H9 (cell line): ENCODE measurements around the gene ACP6. TPM values are rescaled to one million over a fixed set of nuclear protein-coding genes. Genes with fewer than 3 reads are reported as not detected.

Experiments
- DNase-seq: peaks from one replicate; pipeline ENCODE4 v3.0.0-alpha.2; 2017
- H2AFZ ChIP-seq: one replicate; pipeline ENCODE4 v1.6.1; 2013; ENCODE audit warnings: mild to moderate bottlenecking, low read length, control low read depth, moderate library complexity
- H2AK5ac ChIP-seq: 2 replicates; pipeline ENCODE4 v1.6.1; 2013; ENCODE audit warnings: low read length, control low read depth, mixed read lengths; ENCODE audit not compliant: insufficient read length
- H2BK120ac ChIP-seq: one replicate; pipeline ENCODE4 v1.6.1; 2013; ENCODE audit warnings: low read depth, mild to moderate bottlenecking, low read length, control low read depth, inconsistent platforms; ENCODE audit not compliant: poor library complexity, severe bottlenecking
- H2BK12ac ChIP-seq: 2 replicates; pipeline ENCODE4 v1.6.1; 2013; ENCODE audit warnings: low read length, control low read depth, mixed read lengths, low read depth; ENCODE audit not compliant: insufficient read length
- H2BK15ac ChIP-seq: 2 replicates; pipeline ENCODE4 v1.6.1; 2013; ENCODE audit warnings: low read depth, low read length, control low read depth
- H2BK20ac ChIP-seq: one replicate; pipeline ENCODE4 v1.6.1; 2013; ENCODE audit warnings: low read depth, mild to moderate bottlenecking, low read length, control low read depth, inconsistent platforms; ENCODE audit not compliant: poor library complexity, severe bottlenecking
- H2BK5ac ChIP-seq: 2 replicates; pipeline ENCODE4 v1.6.1; 2013; ENCODE audit warnings: low read length, control low read depth, mixed read lengths; ENCODE audit not compliant: insufficient read length
- H3K14ac ChIP-seq: 2 replicates; pipeline ENCODE4 v1.6.1; 2013; ENCODE audit warnings: low read length, control low read depth; ENCODE audit not compliant: insufficient read depth
- H3K18ac ChIP-seq: 2 replicates; pipeline ENCODE4 v1.6.1; 2013; ENCODE audit warnings: low read depth, mild to moderate bottlenecking, mixed read lengths, low read length, control low read depth; ENCODE audit not compliant: insufficient read length
- H3K23ac ChIP-seq: 2 replicates; pipeline ENCODE4 v1.6.1; 2013; ENCODE audit warnings: low read length, control low read depth, mixed read lengths, low read depth; ENCODE audit not compliant: insufficient read length
- H3K23me2 ChIP-seq: 2 replicates; pipeline ENCODE4 v1.6.1; 2013; ENCODE audit warnings: low read depth, mild to moderate bottlenecking, mixed read lengths, low read length, control low read depth; ENCODE audit not compliant: insufficient read length, poor library complexity, severe bottlenecking
- H3K27ac ChIP-seq: 2 replicates; pipeline ENCODE4 v1.5.1; 2013; ENCODE audit warnings: low read length, control low read depth, mixed read lengths, low read depth; ENCODE audit not compliant: insufficient read length
- H3K27me3 ChIP-seq: 2 replicates; pipeline ENCODE4 v1.6.1; 2013; ENCODE audit warnings: low read length, control low read depth, inconsistent platforms; ENCODE audit not compliant: insufficient read depth
- H3K4ac ChIP-seq: 2 replicates; pipeline ENCODE4 v1.6.1; 2013; ENCODE audit warnings: low read depth, mild to moderate bottlenecking, control low read depth, inconsistent platforms, low read length, moderate library complexity
- H3K4me1 ChIP-seq: 2 replicates; pipeline ENCODE4 v1.6.1; 2013; ENCODE audit warnings: low read length, control low read depth, inconsistent platforms; ENCODE audit not compliant: insufficient read depth
- H3K4me2 ChIP-seq: 2 replicates; pipeline ENCODE4 v1.6.1; 2013; ENCODE audit warnings: low read length, control low read depth, mixed read lengths; ENCODE audit not compliant: insufficient read length, insufficient read depth
- H3K56ac ChIP-seq: 2 replicates; pipeline ENCODE4 v1.6.1; 2013; ENCODE audit warnings: low read depth, mild to moderate bottlenecking, mixed read lengths, low read length, control low read depth; ENCODE audit not compliant: insufficient read length
- H3K79me1 ChIP-seq: 2 replicates; pipeline ENCODE4 v1.6.1; 2013; ENCODE audit warnings: low read depth, mild to moderate bottlenecking, moderate library complexity, low read length, control low read depth, inconsistent platforms; ENCODE audit not compliant: insufficient read depth, poor library complexity, severe bottlenecking
- H3K79me2 ChIP-seq: 2 replicates; pipeline ENCODE4 v1.6.1; 2013; ENCODE audit warnings: low read length, control low read depth, inconsistent platforms; ENCODE audit not compliant: insufficient read depth
- H3K9ac ChIP-seq: 2 replicates; pipeline ENCODE4 v1.6.1; 2013; ENCODE audit warnings: low read length, control low read depth, mixed read lengths; ENCODE audit not compliant: insufficient read length; ENCODE audit errors: extremely low read depth
- H3K9me3 ChIP-seq: one replicate; pipeline ENCODE4 v1.6.1; 2013; ENCODE audit warnings: low read depth, low read length, inconsistent platforms; ENCODE audit not compliant: control insufficient read depth
- H3T11ph ChIP-seq: one replicate; pipeline ENCODE4 v1.6.1; 2013; ENCODE audit warnings: mild to moderate bottlenecking, low read length, control low read depth, inconsistent platforms
- H4K20me1 ChIP-seq: one replicate; pipeline ENCODE4 v1.6.1; 2013; ENCODE audit not compliant: control insufficient read depth, insufficient read length, insufficient read depth
- H4K5ac ChIP-seq: 2 replicates; pipeline ENCODE4 v1.6.1; 2013; ENCODE audit warnings: low read depth, mild to moderate bottlenecking, mixed read lengths, low read length, control low read depth; ENCODE audit not compliant: insufficient read length
- H4K8ac ChIP-seq: replicated peaks from 2 replicates; pipeline ENCODE4 v1.6.1; 2013; ENCODE audit warnings: low read length, control low read depth, mixed read lengths, low read depth; ENCODE audit not compliant: insufficient read length
- H4K91ac ChIP-seq: 2 replicates; pipeline ENCODE4 v1.6.1; 2013; ENCODE audit warnings: low read depth, mild to moderate bottlenecking, moderate library complexity, mixed read lengths, low read length, control low read depth; ENCODE audit not compliant: insufficient read length
- H3K27ac Mint-ChIP-seq, 3 experiments: 2 replicates in 2 of 3; 3 replicates in 1 of 3; pipeline ENCODE4 v1.8.0; 2020 to 2021; ENCODE audit warnings: mixed read lengths in 3 of 3, mild to moderate bottlenecking in 1 of 3, moderate library complexity in 1 of 3
- H3K27me3 Mint-ChIP-seq: 2 replicates; pipeline ENCODE4 v1.8.0; 2021; ENCODE audit warnings: low read depth, mild to moderate bottlenecking, moderate library complexity, mixed read lengths
- H3K36me3 Mint-ChIP-seq, 3 experiments: 2 replicates in 2 of 3; 3 replicates in 1 of 3; pipeline ENCODE4 v1.8.0; 2020 to 2021; ENCODE audit warnings: low read depth in 3 of 3, mixed read lengths in 3 of 3; ENCODE audit not compliant: insufficient read depth in 1 of 3
- H3K4me1 Mint-ChIP-seq, 2 experiments: 2 replicates each; pipeline ENCODE4 v1.8.0; 2020; ENCODE audit warnings: mixed read lengths in 2 of 2
- H3K4me3 Mint-ChIP-seq, 2 experiments: 2 replicates in 1 of 2; 3 replicates in 1 of 2; pipeline ENCODE4 v1.8.0; 2020 to 2021; ENCODE audit warnings: mild to moderate bottlenecking in 2 of 2, mixed read lengths in 2 of 2, moderate library complexity in 1 of 2
- H3K9me3 Mint-ChIP-seq, 2 experiments: 2 replicates in 1 of 2; 3 replicates in 1 of 2; pipeline ENCODE4 v1.8.0; 2020; ENCODE audit warnings: mild to moderate bottlenecking in 2 of 2, mixed read lengths in 2 of 2, moderate library complexity in 1 of 2
- WGBS: extraction: QIAGEN DNeasy Blood & Tissue Kit; methylation state at CpG from one replicate; pipeline ENCODE4 v1.1.7; 2013; ENCODE audit warnings: missing lambda C conversion rate, low lambda C conversion rate, mixed read lengths; ENCODE audit not compliant: insufficient read length; ENCODE audit errors: extremely low coverage; 5-methylcytosine and 5-hydroxymethylcytosine counted together
- total RNA-seq: library from RNA; stranded (reverse); gene quantifications from 2 replicates; pipeline ENCODE4 v1.2.1, GENCODE V29; 2021
- TF ChIP-seq, protein P1 (sequence below): fragments of 200-600 bp; sonication (generic); conservative IDR thresholded peaks from 3 replicates; pipeline ENCODE4 v1.8.0; 2021; ENCODE audit warnings: antibody characterized with exemption, mild to moderate bottlenecking

The ACP6 gene
- total RNA-seq, 1 experiment from 2014 or later: 17.1 TPM

DNA sequence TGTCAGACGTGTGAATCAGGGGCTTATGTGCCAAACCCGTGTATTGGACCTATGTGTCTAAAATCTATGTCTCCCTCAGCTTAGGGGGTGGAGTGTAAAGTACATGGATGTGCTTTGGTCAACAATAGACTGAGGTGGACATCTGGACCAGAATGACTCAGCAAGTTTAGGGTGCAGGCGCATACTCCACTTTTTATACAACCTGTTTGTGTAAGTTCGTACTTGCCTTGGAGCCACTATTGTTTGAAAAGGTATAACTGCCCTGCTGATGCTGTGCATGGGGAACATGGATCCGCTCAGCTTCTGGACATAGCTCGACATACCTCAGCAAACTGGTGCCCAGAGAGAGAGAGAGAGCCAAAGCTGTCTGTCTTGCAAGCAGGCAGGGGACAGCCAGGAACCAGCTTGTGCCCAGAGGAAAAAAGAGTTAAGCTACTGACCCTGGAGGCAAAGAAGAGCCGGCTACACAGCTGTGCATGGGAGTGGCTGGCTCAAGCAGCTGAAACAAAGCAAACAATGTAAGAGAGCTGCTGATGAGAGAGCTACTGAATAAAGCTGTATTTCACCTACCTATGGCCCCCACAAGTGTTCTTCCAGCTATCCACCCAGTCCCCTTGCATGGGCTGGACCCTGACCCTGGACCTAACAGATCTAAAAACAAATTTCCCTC, 48.8 kb upstream of the ACP6 start:
- Histone ChIP-seq H2AK5ac (no peak overlapping the region), H4K8ac (no peak overlapping the region), H3K9me3 (peaks cover 4% of the 10 kb centered on the region), H3K79me2 (no peaks in the 10 kb centered on the region), H4K91ac (no peak overlapping the region), H3K4me1 (no peaks in the 10 kb centered on the region), H3K23me2 (no peaks in the 10 kb centered on the region), H3T11ph (no peak overlapping the region), H3K56ac (no peak overlapping the region), H3K9ac (no peak overlapping the region), H2AFZ (no peak overlapping the region), H2BK15ac (no peak overlapping the region), H3K18ac (no peak overlapping the region), H4K5ac (no peak overlapping the region), H2BK12ac (no peak overlapping the region), H2BK20ac (no peak overlapping the region), H3K27me3 (peaks cover 3% of the 10 kb centered on the region; the same call in 1 of the 2 replicates), H3K27ac (no peak overlapping the region), H4K20me1 (no peaks in the 10 kb centered on the region), H2BK120ac (no peak overlapping the region), H3K79me1 (no peaks in the 10 kb centered on the region), H3K4ac (no peak overlapping the region), H3K14ac (no peak overlapping the region), H3K23ac (no peak overlapping the region), H3K4me2 (no peak overlapping the region), H2BK5ac (no peak overlapping the region)
- DNase-seq: no peak
- peaks cover 14 to 19% of the 10 kb centered on the region in 2 experiments for H3K4me1 Mint-ChIP-seq
- no peak overlapping the region for H3K27ac Mint-ChIP-seq
- WGBS: no CpG with 5 or more reads among the region's 7 CpGs
- H3K4me3 Mint-ChIP-seq: no peak overlapping the region; a peak in 1 of 5 replicates
- TF ChIP-seq, protein P1, sequence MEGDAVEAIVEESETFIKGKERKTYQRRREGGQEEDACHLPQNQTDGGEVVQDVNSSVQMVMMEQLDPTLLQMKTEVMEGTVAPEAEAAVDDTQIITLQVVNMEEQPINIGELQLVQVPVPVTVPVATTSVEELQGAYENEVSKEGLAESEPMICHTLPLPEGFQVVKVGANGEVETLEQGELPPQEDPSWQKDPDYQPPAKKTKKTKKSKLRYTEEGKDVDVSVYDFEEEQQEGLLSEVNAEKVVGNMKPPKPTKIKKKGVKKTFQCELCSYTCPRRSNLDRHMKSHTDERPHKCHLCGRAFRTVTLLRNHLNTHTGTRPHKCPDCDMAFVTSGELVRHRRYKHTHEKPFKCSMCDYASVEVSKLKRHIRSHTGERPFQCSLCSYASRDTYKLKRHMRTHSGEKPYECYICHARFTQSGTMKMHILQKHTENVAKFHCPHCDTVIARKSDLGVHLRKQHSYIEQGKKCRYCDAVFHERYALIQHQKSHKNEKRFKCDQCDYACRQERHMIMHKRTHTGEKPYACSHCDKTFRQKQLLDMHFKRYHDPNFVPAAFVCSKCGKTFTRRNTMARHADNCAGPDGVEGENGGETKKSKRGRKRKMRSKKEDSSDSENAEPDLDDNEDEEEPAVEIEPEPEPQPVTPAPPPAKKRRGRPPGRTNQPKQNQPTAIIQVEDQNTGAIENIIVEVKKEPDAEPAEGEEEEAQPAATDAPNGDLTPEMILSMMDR: no peak
- H3K9me3 Mint-ChIP-seq: peaks cover 11% of the 10 kb centered on the region in 2 experiments
- H3K27me3 Mint-ChIP-seq: no peaks in the 10 kb centered on the region
- peaks cover 2 to 6% (median 3%) of the 10 kb centered on the region in 3 experiments; a peak in 3 of 7 replicates for H3K36me3 Mint-ChIP-seq
